Calu3 (cell line): ENCODE measurements around the gene DBNL. TPM values are rescaled to one million over a fixed set of nuclear protein-coding genes. Genes with fewer than 3 reads are reported as not detected.
"Not testable (repeated sequence)": the region's sequence is repeated elsewhere in the genome, so short reads cannot be mapped to it uniquely, and the experiment has no call there.

ENCODE experiments used
- Bru-seq: library from RNA; stranded (reverse); fragments of 400-500 nt; gene quantifications from one replicate; lab custom pipeline; 2021; lab: Mats Ljungman, UMichigan
- BruChase-seq, 2 experiments: library from RNA; stranded (reverse); fragments of 400-500 nt; gene quantifications; one replicate each; lab custom pipeline; 2021; lab: Mats Ljungman, UMichigan
- BruUV-seq: library from RNA; stranded (reverse); fragments of 400-500 nt; replicated peaks from 2 replicates; lab custom pipeline; 2021; lab: Mats Ljungman, UMichigan
- CTCF ChIA-PET: fragments of 300-600 bp; sonication (Branson Sonifier 250); formaldehyde crosslinking; loops from one replicate; lab custom pipeline; 2022; ENCODE audit warnings: antibody characterized with exemption; lab: Charles Lee
- DNase-seq: peaks from one replicate; pipeline ENCODE4 v3.0.0; 2022
- H3K27ac Mint-ChIP-seq: one replicate; pipeline ENCODE4 v1.8.0; 2022; ENCODE audit warnings: mixed read lengths; ENCODE audit not compliant: unreplicated experiment
- H3K27me3 Mint-ChIP-seq: one replicate; pipeline ENCODE4 v1.8.0; 2022; ENCODE audit warnings: mixed read lengths; ENCODE audit not compliant: unreplicated experiment
- H3K36me3 Mint-ChIP-seq: one replicate; pipeline ENCODE4 v1.8.0; 2022; ENCODE audit warnings: mild to moderate bottlenecking, moderate library complexity, mixed read lengths; ENCODE audit not compliant: insufficient read depth, unreplicated experiment
- H3K4me1 Mint-ChIP-seq: one replicate; pipeline ENCODE4 v1.8.0; 2022; ENCODE audit warnings: mild to moderate bottlenecking, low read depth, mixed read lengths; ENCODE audit not compliant: unreplicated experiment
- H3K4me3 Mint-ChIP-seq: one replicate; pipeline ENCODE4 v1.8.0; 2022; ENCODE audit warnings: mild to moderate bottlenecking, low read depth, moderate library complexity, mixed read lengths; ENCODE audit not compliant: unreplicated experiment
- H3K9me3 Mint-ChIP-seq: one replicate; pipeline ENCODE4 v1.8.0; 2022; ENCODE audit warnings: low read depth, mixed read lengths; ENCODE audit not compliant: unreplicated experiment
- CTCF ChIP-seq: fragments of 200-600 bp; IDR thresholded peaks from one replicate; pipeline ENCODE4 v1.8.0; 2022; ENCODE audit warnings: antibody characterized with exemption; ENCODE audit not compliant: unreplicated experiment
- intact Hi-C: fragments of 100-400 bp; cut with micrococcal nuclease; formaldehyde crosslinking; loops from one replicate; pipeline ENCODE4 v1.10.0; 2022; ENCODE audit not compliant: unreplicated experiment
- long read RNA-seq: library from polyadenylated mRNA; stranded (forward); transcript quantifications from one replicate; pipeline ENCODE4 v2.0.0, GENCODE V29; 2022
- total RNA-seq: library from RNA; stranded (reverse); gene quantifications from 2 replicates; pipeline ENCODE4 v1.2.3, GENCODE V29; 2022

DBNL gene
- total RNA-seq (164 and 180 TPM in 2 replicates), Bru-seq, nascent RNA (percentile 90 among the genes with signal in this experiment), BruChase-seq, experiment 1, labeled RNA remaining after a 6-hour chase (percentile 88 among the genes with signal in this experiment), BruChase-seq, experiment 2, labeled RNA remaining after a 2-hour chase (percentile 91 among the genes with signal in this experiment)
- long read RNA-seq, transcript DBNL-210 (13 exons, 1,808 nt), result major isoform, 127 of 260 reads
- long read RNA-seq, transcript DBNL-220 (13 exons, 2,117 nt), result minor isoform, 51 of 260 reads
- long read RNA-seq, partial matches to known transcripts, result 13 of 260 reads
- long read RNA-seq, other reads (novel, unspliced or antisense), result 65 of 260 reads

DNA sequence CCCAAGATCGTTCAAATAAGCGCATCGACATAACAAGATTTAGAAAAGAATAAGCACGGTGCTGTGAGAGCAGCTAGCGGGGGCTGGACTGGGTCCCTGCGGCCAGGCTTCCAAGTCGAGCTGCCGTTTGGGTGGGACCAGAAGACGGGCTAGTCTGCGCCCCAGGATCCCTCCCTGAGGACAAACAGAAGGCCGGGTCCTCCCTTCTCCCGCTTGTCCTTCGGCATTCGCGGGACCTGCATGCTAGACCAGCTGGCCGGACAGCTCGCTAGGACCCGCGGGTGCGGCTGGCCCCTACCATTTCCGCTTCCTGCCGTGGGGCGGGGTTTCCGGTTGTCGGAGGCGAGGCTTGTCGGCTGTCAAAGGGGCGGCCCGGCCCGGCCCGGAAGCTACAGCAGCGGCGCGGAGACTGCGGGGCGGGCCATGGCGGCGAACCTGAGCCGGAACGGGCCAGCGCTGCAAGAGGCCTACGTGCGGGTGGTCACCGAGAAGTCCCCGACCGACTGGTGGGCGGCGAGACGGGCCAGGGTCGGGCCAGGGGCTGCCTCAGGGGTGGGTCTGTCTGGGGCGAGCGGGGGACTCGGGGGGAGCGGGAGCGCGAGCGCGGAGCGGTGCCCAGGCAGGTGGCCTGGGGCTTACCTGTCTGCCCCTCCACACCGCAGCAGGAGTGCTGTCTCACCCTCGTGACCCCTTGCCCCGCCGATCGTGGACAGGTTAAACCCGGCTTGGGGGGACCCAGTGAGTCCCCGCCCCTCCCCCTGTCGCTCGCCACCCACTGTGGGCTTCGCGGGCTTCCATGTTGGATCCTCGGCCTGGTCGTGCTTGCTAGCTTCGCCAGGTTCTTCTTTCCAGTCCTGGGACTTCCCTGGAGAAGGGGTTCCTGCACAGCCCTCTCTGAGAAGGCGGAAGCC lies at the start of gene DBNL:
TSS of gene DBNL (plus strand) at position 388 of the 911 bp plus-strand sequence. CDS start at position 424, 36 bp downstream.
- CTCF ChIA-PET, result interaction anchor here (0.7 to 1.0 kb wide), 2 partner anchors 25 to 28 kb away, joined by 3 to 4 read pairs; no protein-coding TSS in a partner anchor
- intact Hi-C loops, result loop anchor here (5.0 kb wide), 1 partner anchor 78 kb away; the partner anchor contains the start of gene POLD2

GRCh38 chr7:43997532-43997931 lies 47.0 kb upstream of the DBNL start, which contains the start of gene SPDYE1:
Gene SPDYE1, plus strand, starts transcription at chr7:43997897. Its CDS starts 2,053 bp downstream, at chr7:43999950.
- intact Hi-C loops, H3K4me1 Mint-ChIP-seq, BruUV-seq, H3K27ac Mint-ChIP-seq, DNase-seq, H3K9me3 Mint-ChIP-seq, CTCF ChIA-PET, H3K4me3 Mint-ChIP-seq, H3K36me3 Mint-ChIP-seq, H3K27me3 Mint-ChIP-seq: not testable (repeated sequence)

More for the DNA sequence above, at the start of gene DBNL:
- Mint-ChIP-seq H3K4me3 (peak within 1 kb of the TSS; percentile 84), H3K27ac (peak within 1 kb of the TSS; percentile 57), H3K36me3 (peaks cover 52% of the 10 kb centered on the region), H3K27me3 (no peaks in the 10 kb centered on the region), H3K4me1 (peaks cover 59% of the 10 kb centered on the region), H3K9me3 (no peaks in the 10 kb centered on the region)
- BruUV-seq, result no TSS peak
- TF ChIP-seq CTCF, result no peak
- DNase-seq, result peak; percentile 100

DNA sequence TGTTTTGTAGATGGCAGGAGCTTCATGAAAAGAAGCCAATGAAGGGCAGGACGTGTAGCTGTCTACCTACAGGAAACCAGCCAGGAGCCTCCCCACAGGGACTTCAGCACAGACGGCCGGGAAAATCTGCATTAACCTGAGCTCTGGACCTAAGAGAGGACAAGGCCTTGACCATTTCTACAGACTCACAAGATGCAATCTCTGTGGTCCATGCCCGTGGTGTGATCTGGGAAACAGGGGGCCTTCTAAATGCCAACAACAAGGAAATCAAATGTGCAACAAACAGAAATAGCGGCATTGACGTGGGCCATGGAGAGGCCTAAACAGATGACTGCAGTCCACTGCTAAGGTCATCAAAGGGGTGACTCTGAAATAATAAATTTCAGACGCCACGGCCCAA lies 32.4 kb upstream of the DBNL start:
- H3K27ac Mint-ChIP-seq, BruUV-seq, DNase-seq, H3K4me1 Mint-ChIP-seq, CTCF ChIA-PET, H3K4me3 Mint-ChIP-seq, H3K27me3 Mint-ChIP-seq, H3K9me3 Mint-ChIP-seq, intact Hi-C loops: not testable (repeated sequence)
- peaks cover 13% of the 10 kb centered on the region for H3K36me3 Mint-ChIP-seq

GRCh38 chr7:44015090-44015489 lies 29.4 kb upstream of the DBNL start:
- CTCF ChIA-PET, H3K27me3 Mint-ChIP-seq, H3K4me1 Mint-ChIP-seq, DNase-seq, BruUV-seq, H3K4me3 Mint-ChIP-seq, H3K9me3 Mint-ChIP-seq, H3K27ac Mint-ChIP-seq, intact Hi-C loops: not testable (repeated sequence)
- H3K36me3 Mint-ChIP-seq, result peaks cover 27% of the 10 kb centered on the region

DNA sequence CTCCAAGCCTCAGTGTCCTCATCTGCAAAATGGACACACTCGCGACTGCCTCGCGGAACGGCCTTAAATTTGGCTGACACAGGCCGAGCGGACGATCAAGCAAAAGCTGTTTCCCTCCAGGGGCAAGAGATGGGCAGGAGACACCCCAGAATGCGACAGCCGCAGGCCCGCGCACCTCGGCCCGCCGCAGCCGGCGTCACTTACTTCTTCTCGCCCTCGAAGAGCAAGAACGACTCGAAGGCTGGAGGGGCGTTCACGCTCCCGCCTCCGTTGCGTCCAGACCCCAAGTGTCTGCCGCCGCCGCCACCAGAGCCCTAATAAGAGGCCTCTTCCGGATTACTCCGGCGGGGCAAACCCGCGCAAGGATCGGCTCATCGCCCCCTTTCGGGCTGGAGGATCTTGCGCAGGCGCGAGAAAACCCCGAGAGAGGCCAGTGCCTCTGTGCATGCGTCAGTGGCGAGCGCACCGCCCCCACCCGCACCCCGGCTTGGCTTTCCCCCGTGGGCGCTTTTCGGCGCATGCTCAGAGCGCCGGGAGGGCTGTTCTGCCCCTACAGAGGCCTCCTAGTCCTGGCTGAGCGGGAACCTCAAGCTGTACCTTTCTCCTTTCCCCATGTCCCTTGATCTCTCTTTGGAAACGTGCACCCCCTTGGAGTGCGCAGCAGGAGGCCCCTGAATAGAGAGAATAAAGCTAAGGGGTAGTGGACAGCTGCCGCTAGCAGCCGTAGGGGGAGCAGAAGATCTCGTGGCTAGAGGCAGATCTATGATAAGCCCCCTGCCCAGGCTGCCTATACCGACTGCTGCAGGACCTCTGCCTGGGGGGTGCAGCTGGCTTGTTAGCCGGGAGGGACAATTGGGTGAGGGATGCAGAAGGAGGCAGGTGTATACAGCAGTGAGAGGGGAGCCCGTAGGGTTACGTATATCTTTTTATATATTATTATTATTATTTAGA lies 25.4 kb upstream of the DBNL start:
- TF ChIP-seq CTCF, result peak; percentile 82
- Mint-ChIP-seq H3K27ac (peak overlapping the region; percentile 58), H3K4me3 (peak overlapping the region; percentile 85), H3K36me3 (peaks cover 22% of the 10 kb centered on the region)
- CTCF ChIA-PET, result interaction anchor here (1.1 to 1.5 kb wide), 4 partner anchors 25 to 396 kb away, joined by 3 to 4 read pairs (median 3); partner anchors contain the start of gene DBNL
- BruUV-seq, H3K4me1 Mint-ChIP-seq, H3K9me3 Mint-ChIP-seq, H3K27me3 Mint-ChIP-seq, intact Hi-C loops: not testable (repeated sequence)
- DNase-seq, result peak; percentile 100

GRCh38 chr7:44019825-44020224 lies 24.7 kb upstream of the DBNL start:
- not testable (repeated sequence) for DNase-seq, H3K9me3 Mint-ChIP-seq

DNA sequence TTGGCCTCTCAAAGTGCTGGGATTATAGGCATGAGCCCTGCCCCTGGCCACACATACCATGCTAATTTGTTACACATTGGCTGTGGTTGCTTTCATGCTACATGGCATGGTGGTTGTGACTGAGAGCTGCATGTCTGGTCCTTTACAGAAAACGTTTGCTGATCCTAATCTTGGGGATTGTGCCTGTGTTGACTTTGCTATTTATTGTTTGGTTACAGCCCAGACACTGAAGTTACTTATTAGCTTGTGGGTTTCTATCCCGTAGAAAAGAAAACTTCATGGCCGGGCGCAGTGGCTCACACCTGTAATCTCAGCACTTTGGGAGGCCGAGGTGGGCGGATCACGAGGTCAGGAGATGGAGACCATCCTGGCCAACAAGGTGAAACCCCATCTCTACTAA lies 22.4 kb upstream of the DBNL start:
- intact Hi-C loops, H3K4me1 Mint-ChIP-seq, CTCF ChIA-PET, H3K9me3 Mint-ChIP-seq, H3K4me3 Mint-ChIP-seq, BruUV-seq, H3K27me3 Mint-ChIP-seq, H3K27ac Mint-ChIP-seq: not testable (repeated sequence)
- peak; percentile 21 for DNase-seq
- peaks cover 17% of the 10 kb centered on the region for H3K36me3 Mint-ChIP-seq

More at GRCh38 chr7:44019825-44020224, 24.7 kb upstream of the DBNL start:
- CTCF ChIA-PET, result interaction anchor here (0.8 to 1.5 kb wide), 5 partner anchors 24 to 396 kb away, joined by 3 to 4 read pairs (median 3); partner anchors contain the start of gene DBNL
- intact Hi-C loops, H3K27ac Mint-ChIP-seq, H3K4me1 Mint-ChIP-seq, BruUV-seq, H3K27me3 Mint-ChIP-seq: not testable (repeated sequence)
- Mint-ChIP-seq H3K4me3 (peak overlapping the region; percentile 85), H3K36me3 (peaks cover 19% of the 10 kb centered on the region)
